HCT116 (cell line): ENCODE data around the gene FILIP1. TPM values are rescaled to one million over a fixed set of nuclear protein-coding genes. Genes with fewer than 3 reads are reported as not detected.

Experiments
- ATAC-seq: fragments of 200-7000 bp; cut with Tn5 transposase; 2 replicates; pipeline ENCODE4 v1.9.1; 2020; ENCODE audit warnings: mild to moderate bottlenecking, moderate library complexity
- BruUV-seq: library from RNA; stranded (reverse); fragments of 400-500 nt; replicated peaks from 2 replicates; lab custom pipeline; 2021; lab: Mats Ljungman, UMichigan
- CTCF ChIA-PET: fragments of 300-600 bp; sonication (Branson Sonifier 250); formaldehyde crosslinking; loops from one replicate; lab custom pipeline; 2021; ENCODE audit warnings: antibody characterized with exemption; lab: Charles Lee
- POLR2A ChIA-PET: fragments of 300-600, 350-600 bp; sonication (Branson Sonifier 250); formaldehyde crosslinking; loops from one replicate; lab custom pipeline; 2021; ENCODE audit warnings: antibody characterized with exemption; lab: Charles Lee
- RAD21 ChIA-PET, 2 experiments: fragments of 300-600 bp; sonication (Branson Sonifier 250); formaldehyde crosslinking; loops; one replicate each; lab custom pipeline; 2023; ENCODE audit warnings: low total read pairs in 2 of 2; ENCODE audit not compliant: uncharacterized antibody in 2 of 2, unreplicated experiment in 2 of 2, low non-redundant PET in 1 of 2; lab: Charles Lee
- DNase-seq: peaks from one replicate; pipeline ENCODE4 v3.0.0-alpha.2; 2010; ENCODE audit warnings: low read depth, low spot score
- H2AFZ ChIP-seq: fragments of 200-600 bp; shearing (Covaris generic), sonication (generic); 2 replicates; pipeline ENCODE4 v1.6.1; 2017; ENCODE audit warnings: low read depth, mixed run types, mixed read lengths, antibody characterized with exemption, low read length; ENCODE audit not compliant: poor library complexity, severe bottlenecking
- H3K27ac ChIP-seq: 2 replicates; pipeline ENCODE4 v1.5.1; 2012; ENCODE audit warnings: low read depth, low read length
- H3K27me3 ChIP-seq: fragments of 200-600 bp; sonication (generic); 2 replicates; pipeline ENCODE4 v1.6.1; 2016; ENCODE audit warnings: mixed run types, low read length, mixed read lengths; ENCODE audit not compliant: insufficient read depth
- H3K36me3 ChIP-seq, 2 experiments: fragments of 200-500 bp in 1 of 2; fragments of 200-600 bp in 1 of 2; sonication (Bioruptor generic) in 1 of 2; sonication (generic) in 1 of 2; 2 replicates each; pipeline versions ENCODE4 v1.5.1 to v1.6.1; 2014 to 2016; ENCODE audit warnings: low read length in 2 of 2, inconsistent platforms in 1 of 2, mixed read lengths in 1 of 2, mixed run types in 1 of 2; ENCODE audit not compliant: insufficient read depth in 2 of 2, control insufficient read depth in 1 of 2
- H3K4me1 ChIP-seq, 2 experiments: fragments of 200-600 bp in 1 of 2; sonication (generic) in 1 of 2; 2 replicates each; pipeline versions ENCODE4 v1.5.1 to v1.6.1; 2012 to 2017; ENCODE audit warnings: low read length in 2 of 2, inconsistent platforms in 1 of 2, mild to moderate bottlenecking in 1 of 2, mixed read lengths in 1 of 2, mixed run types in 1 of 2, moderate library complexity in 1 of 2; ENCODE audit not compliant: insufficient read depth in 2 of 2, control insufficient read depth in 1 of 2
- H3K4me2 ChIP-seq: fragments of 200-600 bp; sonication (generic); 2 replicates; pipeline ENCODE4 v1.6.1; 2017; ENCODE audit warnings: mixed run types, low read length, mixed read lengths
- H3K4me3 ChIP-seq, 2 experiments: fragments of 200-600 bp in 1 of 2; sonication (generic) in 1 of 2; replicated peaks in 1 of 2; 2 replicates each; pipeline ENCODE4 v1.5.1; 2011 to 2016; ENCODE audit warnings: low read length in 2 of 2, control low read depth in 1 of 2, low read depth in 1 of 2, mild to moderate bottlenecking in 1 of 2, mixed read lengths in 1 of 2, mixed run types in 1 of 2
- H3K79me2 ChIP-seq: fragments of 200-600 bp; sonication (generic); 2 replicates; pipeline ENCODE4 v1.6.1; 2017; ENCODE audit warnings: mild to moderate bottlenecking, mixed run types, low read length, moderate library complexity, mixed read lengths; ENCODE audit not compliant: insufficient read depth
- H3K9ac ChIP-seq: fragments of 200-600 bp; sonication (generic); 2 replicates; pipeline ENCODE4 v1.6.1; 2016; ENCODE audit warnings: low read length, mixed read lengths
- H3K9me2 ChIP-seq: fragments of 200-600 bp; sonication (generic), shearing (Covaris generic); 2 replicates; pipeline ENCODE4 v1.6.1; 2017; ENCODE audit warnings: mixed run types, mild to moderate bottlenecking, moderate library complexity; ENCODE audit not compliant: insufficient read depth
- H3K9me3 ChIP-seq, 2 experiments: fragments of 200-500 bp in 1 of 2; fragments of 200-600 bp in 1 of 2; sonication (Bioruptor generic) in 1 of 2; sonication (generic) in 1 of 2; 2 replicates each; pipeline ENCODE4 v1.6.1; 2014 to 2017; ENCODE audit warnings: low read length in 2 of 2, mixed read lengths in 2 of 2, inconsistent platforms in 1 of 2, low read depth in 1 of 2, mild to moderate bottlenecking in 1 of 2, mixed run types in 1 of 2, moderate library complexity in 1 of 2; ENCODE audit not compliant: control insufficient read depth in 1 of 2, insufficient read depth in 1 of 2
- H4K20me1 ChIP-seq: fragments of 200-600 bp; sonication (generic), shearing (Covaris generic); 2 replicates; pipeline ENCODE4 v1.6.1; 2017; ENCODE audit warnings: mixed run types, mild to moderate bottlenecking, moderate library complexity; ENCODE audit not compliant: insufficient read depth
- CEBPB ChIP-seq: IDR thresholded peaks from 2 replicates; pipeline ENCODE4 v1.6.1; 2012; ENCODE audit warnings: low read depth
- EGR1 ChIP-seq: IDR thresholded peaks from 2 replicates; pipeline ENCODE4 v1.6.1; 2012; ENCODE audit warnings: low read depth
- ELF1 ChIP-seq: IDR thresholded peaks from 2 replicates; pipeline ENCODE4 v1.6.1; 2012; ENCODE audit warnings: low read depth, borderline replicate concordance
- EZH2 ChIP-seq: fragments of 200-600 bp; sonication (generic); IDR thresholded peaks from 2 replicates; pipeline ENCODE4 v1.6.1; 2017; ENCODE audit warnings: antibody characterized with exemption, mixed run types
- EZH2phosphoT487 ChIP-seq: fragments of 200-600 bp; IDR thresholded peaks from 2 replicates; pipeline ENCODE4 v1.6.1; 2018; ENCODE audit warnings: antibody characterized with exemption, borderline replicate concordance
- FOSL1 ChIP-seq: IDR thresholded peaks from 2 replicates; pipeline ENCODE4 v1.6.1; 2012; ENCODE audit warnings: low read depth
- JUND ChIP-seq: IDR thresholded peaks from 2 replicates; pipeline ENCODE4 v1.6.1; 2012
- POLR2A ChIP-seq: IDR thresholded peaks from 2 replicates; pipeline ENCODE4 v1.7.0; 2011; ENCODE audit warnings: borderline replicate concordance; ENCODE audit not compliant: insufficient read depth, insufficient read length; ENCODE audit errors: extremely low read depth
- POLR2AphosphoS5 ChIP-seq: IDR thresholded peaks from 2 replicates; pipeline ENCODE4 v1.6.1; 2011; ENCODE audit warnings: mild to moderate bottlenecking, low read depth, low read length, moderate library complexity
- SIN3A ChIP-seq: IDR thresholded peaks from 2 replicates; pipeline ENCODE4 v1.6.1; 2012; ENCODE audit warnings: low read depth
- SP1 ChIP-seq: IDR thresholded peaks from 2 replicates; pipeline ENCODE4 v1.6.1; 2012; ENCODE audit warnings: low read depth
- SRF ChIP-seq: IDR thresholded peaks from 2 replicates; pipeline ENCODE4 v1.6.1; 2012; ENCODE audit warnings: low read depth
- TCF7L2 ChIP-seq: IDR thresholded peaks from 2 replicates; pipeline ENCODE4 v1.7.0; 2011; ENCODE audit warnings: borderline replicate concordance, inconsistent platforms; ENCODE audit not compliant: insufficient read depth, insufficient read length; ENCODE audit errors: extremely low read depth
- YY1 ChIP-seq: IDR thresholded peaks from 2 replicates; pipeline ENCODE4 v1.6.1; 2011; ENCODE audit warnings: low read length, low read depth, moderate library complexity, mild to moderate bottlenecking; ENCODE audit not compliant: insufficient replicate concordance; ENCODE audit errors: extremely low read depth
- ZFX ChIP-seq: fragments of 450-650 bp; IDR thresholded peaks from 2 replicates; pipeline ENCODE4 v1.6.1; 2017
- ZNF274 ChIP-seq: fragments of 200-500 bp; sonication (Bioruptor generic); IDR thresholded peaks from 2 replicates; pipeline ENCODE4 v1.6.1; 2014; ENCODE audit warnings: mild to moderate bottlenecking, low read depth, low read length, inconsistent platforms
- intact Hi-C: fragments of 100-400 bp; cut with micrococcal nuclease; formaldehyde crosslinking; loops from 2 replicates; pipeline ENCODE4 v1.10.0; 2022
- total RNA-seq: library from RNA; stranded (reverse); gene quantifications from one replicate; pipeline ENCODE4 v1.2.1, GENCODE V29; 2021; ENCODE audit not compliant: unreplicated experiment
- TF ChIP-seq, protein P1 (sequence below): IDR thresholded peaks from 2 replicates; pipeline ENCODE4 v1.6.1; 2012
- TF ChIP-seq, protein P2 (sequence below): IDR thresholded peaks from 2 replicates; pipeline ENCODE4 v1.6.1; 2011; ENCODE audit warnings: mild to moderate bottlenecking, low read length, moderate library complexity; ENCODE audit not compliant: insufficient replicate concordance; ENCODE audit errors: extremely low read depth

FILIP1 gene
- total RNA-seq, 1 experiment from 2014 or later, result 0.05 TPM

DNA sequence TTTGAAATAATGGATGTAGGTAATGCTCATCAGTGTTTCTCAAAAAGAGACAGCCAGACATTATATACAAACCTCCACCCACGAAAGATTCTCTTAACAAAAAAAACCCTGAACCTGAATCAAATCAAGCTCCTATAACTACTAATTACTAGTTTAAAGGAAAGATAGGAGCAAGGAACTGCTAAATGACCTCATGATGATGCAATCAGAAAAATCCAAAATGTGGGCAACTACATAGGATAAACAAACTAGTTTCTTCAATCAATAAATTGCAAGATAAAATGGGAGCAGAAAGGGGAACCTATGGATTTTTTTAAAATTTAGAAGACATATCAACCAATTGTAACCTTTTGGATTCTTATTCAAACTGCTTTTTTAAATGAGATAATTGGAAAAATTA, 165.8 kb downstream of the FILIP1 start:
- RAD21 ChIA-PET, result no interaction called here
- BruUV-seq, result no TSS peak
- Histone ChIP-seq H3K4me2 (no peak overlapping the region), H3K79me2 (no peaks in the 10 kb centered on the region), H3K9me2 (no peaks in the 10 kb centered on the region), H3K36me3 (no peaks in the 10 kb centered on the region), H3K9ac (no peak overlapping the region), H3K27me3 (no peaks in the 10 kb centered on the region), H3K9me3 (no peaks in the 10 kb centered on the region), H3K4me3 (no peak overlapping the region), H4K20me1 (no peaks in the 10 kb centered on the region), H2AFZ (peak overlapping the region; percentile 71), H3K4me1 (no peaks in the 10 kb centered on the region), H3K27ac (no peak overlapping the region)
- no peak for DNase-seq
- POLR2A ChIA-PET, result no interaction called here
- no peak for TF ChIP-seq ZNF274
- TF ChIP-seq, protein P1, sequence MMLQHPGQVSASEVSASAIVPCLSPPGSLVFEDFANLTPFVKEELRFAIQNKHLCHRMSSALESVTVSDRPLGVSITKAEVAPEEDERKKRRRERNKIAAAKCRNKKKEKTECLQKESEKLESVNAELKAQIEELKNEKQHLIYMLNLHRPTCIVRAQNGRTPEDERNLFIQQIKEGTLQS, result no peak
- no peak for TF ChIP-seq SIN3A
- no peak for TF ChIP-seq YY1
- TF ChIP-seq ZFX, result no peak
- TF ChIP-seq CEBPB, result no peak
- no peak for TF ChIP-seq POLR2A
- TF ChIP-seq EGR1, result no peak
- TF ChIP-seq JUND, result no peak
- TF ChIP-seq EZH2phosphoT487, result no peak
- TF ChIP-seq, protein P2, sequence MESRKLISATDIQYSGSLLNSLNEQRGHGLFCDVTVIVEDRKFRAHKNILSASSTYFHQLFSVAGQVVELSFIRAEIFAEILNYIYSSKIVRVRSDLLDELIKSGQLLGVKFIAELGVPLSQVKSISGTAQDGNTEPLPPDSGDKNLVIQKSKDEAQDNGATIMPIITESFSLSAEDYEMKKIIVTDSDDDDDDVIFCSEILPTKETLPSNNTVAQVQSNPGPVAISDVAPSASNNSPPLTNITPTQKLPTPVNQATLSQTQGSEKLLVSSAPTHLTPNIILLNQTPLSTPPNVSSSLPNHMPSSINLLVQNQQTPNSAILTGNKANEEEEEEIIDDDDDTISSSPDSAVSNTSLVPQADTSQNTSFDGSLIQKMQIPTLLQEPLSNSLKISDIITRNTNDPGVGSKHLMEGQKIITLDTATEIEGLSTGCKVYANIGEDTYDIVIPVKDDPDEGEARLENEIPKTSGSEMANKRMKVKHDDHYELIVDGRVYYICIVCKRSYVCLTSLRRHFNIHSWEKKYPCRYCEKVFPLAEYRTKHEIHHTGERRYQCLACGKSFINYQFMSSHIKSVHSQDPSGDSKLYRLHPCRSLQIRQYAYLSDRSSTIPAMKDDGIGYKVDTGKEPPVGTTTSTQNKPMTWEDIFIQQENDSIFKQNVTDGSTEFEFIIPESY, result no peak
- no peak for TF ChIP-seq TCF7L2
- no peak for TF ChIP-seq ELF1
- no peak for TF ChIP-seq SRF
- no peak for TF ChIP-seq FOSL1
- TF ChIP-seq EZH2, result no peak
- no peak for TF ChIP-seq POLR2AphosphoS5
- no peak for TF ChIP-seq SP1
- CTCF ChIA-PET, result no interaction called here
- ATAC-seq, result no peak
- intact Hi-C loops, result no loop called here
